SKM-1 (cell line): ENCODE results near the gene RFLNA.
"Not testable (repeated sequence)": the region's sequence is repeated elsewhere in the genome, so short reads cannot be mapped to it uniquely, and the experiment has no call there.

Experiments
- DNase-seq: peaks from one replicate; lab custom pipeline; 2025; ENCODE audit not compliant: unreplicated experiment; lab: John Stamatoyannopoulos, UW

The RFLNA gene

DNA sequence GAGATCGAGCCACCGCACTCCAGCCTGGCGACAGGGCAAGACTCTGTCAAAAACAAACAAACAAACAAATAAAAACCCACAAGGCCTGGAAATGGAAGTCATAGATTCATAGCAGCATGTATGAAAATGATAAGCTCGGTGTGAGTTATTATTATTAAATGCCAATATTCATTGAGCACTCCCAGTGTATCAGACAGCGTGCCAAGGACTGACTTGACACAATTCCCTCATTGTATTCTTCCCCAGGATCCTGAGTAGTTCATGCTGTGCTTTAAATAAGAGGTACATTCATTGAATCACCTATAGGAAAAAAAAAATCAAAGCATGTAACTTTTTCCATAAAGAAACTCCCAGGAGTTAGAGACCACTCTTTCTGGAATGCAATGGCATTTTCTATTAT lies 12.6 kb upstream of the RFLNA start:
- no peak for DNase-seq

- no peak for DNase-seq
Measured at GRCh38 chr12:124283326-124283725, 11.6 kb upstream of the RFLNA start.

DNA sequence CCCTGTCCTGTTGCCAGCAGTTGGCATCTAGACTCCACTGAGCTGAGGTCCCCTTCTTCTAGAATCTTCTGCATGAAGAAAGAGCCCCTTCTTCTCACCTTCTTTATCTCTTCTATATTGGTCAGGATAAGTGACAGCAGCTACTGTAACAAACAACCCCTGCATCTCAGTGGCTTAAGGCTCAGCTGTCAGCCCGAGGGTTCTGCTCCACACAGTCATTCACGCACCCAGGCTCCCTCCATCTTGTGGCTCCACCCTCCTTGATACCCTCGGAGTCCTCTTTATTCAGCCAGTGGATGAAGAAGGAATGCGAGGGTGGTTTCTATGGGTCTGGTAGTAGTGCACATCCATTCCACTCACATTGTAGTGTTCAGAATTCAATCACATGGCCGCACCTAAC lies 10.5 kb upstream of the RFLNA start:
- DNase-seq, result no peak

GRCh38 chr12:124286414-124286813 lies 8.5 kb upstream of the RFLNA start:
- no peak for DNase-seq

DNA sequence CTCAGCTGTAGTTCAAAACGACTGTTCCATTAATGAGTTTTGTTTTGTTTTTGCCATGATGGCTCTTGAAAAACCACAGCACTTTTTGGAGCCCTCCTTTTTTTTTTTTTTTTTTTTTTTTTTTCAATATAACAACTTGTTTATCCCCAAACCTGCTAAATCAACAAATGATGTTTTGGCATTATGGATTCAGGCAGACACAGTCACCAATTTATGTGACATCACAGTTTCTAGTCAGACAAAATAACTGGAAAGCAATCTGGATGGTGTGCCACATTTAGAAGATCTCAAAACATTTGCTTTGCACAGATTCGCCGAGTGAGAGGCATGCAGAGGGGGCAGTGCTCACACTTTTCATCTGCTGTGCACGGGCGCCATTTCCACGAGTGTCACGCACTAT lies 7.9 kb upstream of the RFLNA start:
- no peak for DNase-seq

DNA sequence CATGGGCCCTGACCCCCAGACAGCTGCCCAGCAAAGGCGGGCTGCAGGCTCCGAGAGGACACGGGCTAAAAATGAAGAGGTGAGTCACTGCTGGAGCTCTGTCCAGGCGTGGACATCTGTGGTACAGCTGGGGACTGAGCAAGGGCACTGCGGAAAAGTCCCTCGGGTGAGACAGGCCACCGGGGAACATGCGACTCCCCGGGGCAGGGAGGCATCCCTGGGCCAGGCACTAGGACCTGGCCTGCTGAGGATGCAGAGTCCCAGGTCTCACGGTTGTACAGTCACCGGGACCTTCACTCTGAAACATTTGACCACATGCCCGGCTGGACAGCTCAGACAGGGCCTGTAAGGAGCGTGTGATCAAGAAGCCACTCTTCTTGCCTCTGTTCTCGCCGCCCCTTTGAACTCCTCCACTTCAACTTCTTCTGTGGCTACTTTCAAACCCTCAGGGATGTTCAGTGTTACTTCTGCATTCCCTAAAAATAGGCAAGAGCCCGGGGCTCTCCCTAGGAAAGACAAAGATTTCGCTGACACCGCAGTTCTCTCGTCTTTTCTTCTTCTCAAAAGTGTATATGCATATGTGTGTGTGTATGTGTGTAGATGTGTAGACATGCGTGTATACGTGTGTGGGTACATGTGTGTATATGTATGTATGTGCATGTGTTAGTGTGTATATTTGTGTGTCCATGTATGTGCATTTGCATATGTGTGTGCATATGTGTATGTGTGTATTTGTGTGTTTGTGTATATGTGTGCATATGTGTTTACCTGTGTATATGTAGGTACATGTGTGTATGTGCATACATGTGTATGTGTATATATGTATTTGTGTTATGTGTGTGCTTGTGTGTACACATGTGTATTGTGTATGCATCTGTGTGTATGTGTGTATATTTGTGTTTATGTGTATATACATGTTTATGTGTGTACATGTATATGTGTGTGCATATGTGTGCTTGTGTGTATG lies 5.0 kb upstream of the RFLNA start:
- no peak for DNase-seq

DNA sequence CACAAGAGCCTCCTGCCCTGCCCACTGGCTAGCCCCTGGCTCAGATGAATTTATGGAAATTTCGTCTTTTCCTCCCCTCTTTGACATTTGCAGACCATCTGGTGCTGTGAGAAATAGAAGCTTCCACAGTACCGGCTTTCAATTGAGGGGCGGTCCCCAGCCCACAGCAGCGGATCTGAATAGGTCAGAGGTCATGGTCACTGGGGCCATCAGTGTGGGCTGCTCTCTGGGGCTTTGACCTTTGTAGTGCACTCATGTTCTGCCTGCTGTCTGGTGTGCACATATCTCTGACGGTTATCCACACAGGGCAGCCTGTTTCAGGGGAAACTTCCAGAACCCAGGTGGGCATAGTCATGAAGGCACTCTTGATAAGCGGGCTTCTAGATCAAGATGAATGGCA lies 2.5 kb upstream of the RFLNA start:
- no peak for DNase-seq

DNA sequence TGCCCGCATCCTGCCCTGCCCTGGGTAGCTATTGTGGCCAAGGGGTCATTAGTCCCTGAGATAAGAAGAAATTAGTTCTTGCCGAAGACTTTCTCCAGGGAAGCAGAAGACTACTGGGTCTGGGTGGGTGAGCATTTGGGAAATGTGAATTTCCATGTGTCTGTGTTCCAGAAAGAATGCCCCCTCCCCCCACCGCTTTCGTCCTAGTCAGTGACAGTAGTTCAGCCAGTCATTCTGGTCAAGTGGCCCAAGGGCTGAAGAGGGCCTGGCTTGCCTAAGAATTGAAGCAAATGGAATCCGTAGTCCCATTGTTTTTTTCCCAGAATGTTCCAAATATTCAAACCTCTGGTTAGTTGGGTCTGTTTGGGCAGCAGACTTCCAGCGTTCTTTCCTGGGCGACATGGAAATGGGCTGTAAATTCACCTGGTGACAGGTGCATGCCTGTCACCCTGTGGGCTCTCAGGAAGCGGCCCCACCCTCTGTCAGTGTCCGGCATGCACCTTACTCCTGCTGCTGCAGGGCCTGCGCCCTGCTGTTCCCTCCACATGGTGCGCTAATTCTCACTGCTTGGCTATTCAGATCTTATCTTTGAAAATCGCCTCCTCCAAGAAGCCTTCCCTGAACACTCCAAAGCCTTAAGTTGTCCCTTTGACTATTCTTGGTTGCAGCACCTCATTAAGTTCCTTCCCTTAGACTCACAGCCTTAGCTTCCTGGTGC lies 1.4 kb upstream of the RFLNA start:
- DNase-seq, result no peak

DNA sequence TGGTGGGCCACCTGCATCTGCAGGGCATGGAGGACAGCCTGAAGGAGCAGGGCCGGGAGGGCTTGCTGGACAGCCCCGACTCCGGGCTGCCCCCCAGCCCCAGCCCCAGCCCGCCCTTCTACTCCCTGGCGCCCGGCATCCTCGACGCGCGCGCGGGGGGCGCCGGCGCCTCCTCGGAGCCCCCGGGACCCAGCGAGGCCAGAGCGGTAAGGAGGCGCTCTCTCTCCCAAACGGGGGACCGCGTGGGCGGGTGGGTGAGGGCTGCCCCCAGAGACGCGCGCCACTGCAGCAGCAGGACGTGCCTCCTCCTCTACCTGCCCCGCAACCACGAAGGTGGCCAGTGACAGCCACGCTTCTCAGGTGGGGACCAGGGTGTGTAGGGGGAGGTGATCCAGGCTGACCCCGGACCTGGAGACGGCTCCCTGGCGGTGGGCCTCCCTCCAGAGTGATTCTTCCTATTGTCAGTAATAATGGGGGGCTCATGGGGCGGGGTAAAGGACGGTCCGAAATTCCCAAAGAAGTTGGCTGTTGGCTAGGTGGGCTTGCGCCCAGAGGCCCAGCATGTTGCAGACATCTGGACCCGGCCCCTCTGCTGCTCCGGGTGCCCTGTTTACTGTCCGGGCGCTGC lies 652 bp downstream of the RFLNA start:
- no peak for DNase-seq

DNA sequence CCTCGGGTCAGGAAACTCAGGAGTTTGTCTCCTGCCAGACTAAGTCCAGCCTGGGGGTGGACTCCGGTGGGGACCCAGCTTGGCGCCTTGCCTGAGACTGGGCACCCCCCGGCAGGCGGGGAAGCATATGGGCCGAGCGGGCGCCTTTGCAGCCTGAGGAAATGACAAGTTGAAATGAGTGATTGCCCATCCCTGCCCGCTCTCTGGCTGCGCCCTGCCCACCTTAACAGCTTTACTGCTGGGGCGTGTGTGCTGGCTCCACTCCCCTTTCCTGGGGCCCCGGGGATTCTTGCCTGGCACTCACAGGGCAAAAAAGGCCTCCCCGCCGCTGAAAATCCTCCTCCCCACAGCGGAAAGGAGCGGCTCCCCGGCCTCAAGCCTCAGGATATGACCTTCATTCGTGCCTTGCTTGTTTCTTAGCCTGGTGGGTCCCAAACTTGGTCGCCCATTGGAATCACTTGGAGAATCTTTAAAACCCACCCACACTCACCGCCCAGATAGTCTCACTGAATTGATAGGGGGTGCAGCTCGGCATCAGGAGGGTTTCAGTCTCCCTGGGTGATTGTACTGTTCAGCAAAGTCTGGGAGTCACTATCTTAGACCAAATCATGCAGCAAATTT lies 1.5 kb downstream of the RFLNA start:
- no peak for DNase-seq

DNA sequence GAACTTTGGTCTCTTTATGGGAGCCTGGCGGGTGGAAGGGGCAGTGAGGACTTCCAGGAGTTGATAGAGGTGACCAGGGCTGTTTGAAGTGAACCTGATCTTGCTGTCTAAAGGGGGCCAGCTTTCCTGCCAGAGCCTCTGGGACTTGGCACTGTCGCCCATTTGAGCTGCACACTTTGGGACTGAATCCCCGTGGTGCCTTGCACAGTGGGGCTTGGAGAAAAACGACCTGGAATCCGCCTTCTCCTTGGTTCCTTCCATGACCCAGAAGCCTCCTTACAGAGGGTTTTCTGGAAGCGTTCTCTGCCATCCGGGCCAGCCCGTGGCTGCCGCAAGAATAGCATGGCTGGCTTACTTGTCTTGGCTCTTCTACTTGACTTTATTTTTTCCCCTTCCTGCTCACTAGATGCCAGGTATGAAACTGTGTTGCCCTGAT lies 2.0 kb downstream of the RFLNA start:
- no peak for DNase-seq

DNA sequence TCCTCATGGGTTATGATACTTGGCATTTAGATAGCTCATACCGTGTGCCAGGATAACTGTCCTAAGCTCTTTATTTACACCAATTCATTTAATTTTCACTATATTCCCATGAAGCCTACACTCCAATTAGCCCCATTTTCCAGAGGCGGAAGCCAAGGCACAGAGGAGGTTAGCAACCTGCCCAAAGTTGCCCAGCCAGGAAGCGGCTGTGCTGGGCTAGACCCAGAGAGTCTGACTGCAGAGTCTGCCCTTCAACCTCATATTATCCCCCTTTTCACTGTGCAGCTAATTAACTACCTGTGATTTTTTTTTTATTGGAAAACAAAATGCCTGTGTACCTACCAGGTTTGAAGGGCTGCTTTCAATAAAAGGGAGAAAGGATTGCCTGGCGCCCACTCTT lies 2.5 kb downstream of the RFLNA start:
- DNase-seq, result no peak

- DNase-seq, result no peak
Measured at GRCh38 chr12:124297856-124298255, 3.0 kb downstream of the RFLNA start.

GRCh38 chr12:124298685-124299410 lies 4.0 kb downstream of the RFLNA start:
- DNase-seq, result no peak

GRCh38 chr12:124299628-124300388 lies 4.9 kb downstream of the RFLNA start:
- DNase-seq, result no peak

GRCh38 chr12:124300657-124301056 lies 5.8 kb downstream of the RFLNA start:
- DNase-seq, result not testable (repeated sequence)

DNA sequence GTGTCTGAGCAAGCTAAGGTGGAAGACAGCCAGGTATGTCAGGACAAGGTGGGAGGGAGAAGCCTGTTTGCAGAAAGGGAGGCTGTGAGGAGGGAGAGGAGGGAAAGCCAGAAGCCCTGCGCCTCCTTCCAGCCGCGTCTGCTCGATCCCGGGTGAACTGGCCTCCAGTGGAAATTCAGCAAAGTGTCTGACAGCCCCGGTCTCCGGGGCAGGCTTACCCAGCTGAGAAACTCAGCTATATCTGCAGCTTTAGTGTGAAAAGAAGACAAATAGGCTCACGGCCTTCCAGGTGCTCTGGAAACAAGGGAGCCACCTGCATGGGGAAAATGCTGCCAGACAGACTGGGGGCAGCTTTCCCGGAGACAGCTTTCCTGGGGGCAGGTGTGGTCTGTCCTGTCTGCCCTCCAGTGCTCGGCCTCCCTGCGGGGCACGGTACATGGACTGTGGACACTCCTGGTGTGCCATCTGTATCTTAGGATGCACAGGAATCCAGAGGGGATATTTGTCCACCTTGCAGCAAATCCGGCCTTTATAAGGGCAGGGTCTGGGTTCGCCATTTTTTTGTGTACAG lies 6.3 kb downstream of the RFLNA start:
- DNase-seq, result no peak

DNA sequence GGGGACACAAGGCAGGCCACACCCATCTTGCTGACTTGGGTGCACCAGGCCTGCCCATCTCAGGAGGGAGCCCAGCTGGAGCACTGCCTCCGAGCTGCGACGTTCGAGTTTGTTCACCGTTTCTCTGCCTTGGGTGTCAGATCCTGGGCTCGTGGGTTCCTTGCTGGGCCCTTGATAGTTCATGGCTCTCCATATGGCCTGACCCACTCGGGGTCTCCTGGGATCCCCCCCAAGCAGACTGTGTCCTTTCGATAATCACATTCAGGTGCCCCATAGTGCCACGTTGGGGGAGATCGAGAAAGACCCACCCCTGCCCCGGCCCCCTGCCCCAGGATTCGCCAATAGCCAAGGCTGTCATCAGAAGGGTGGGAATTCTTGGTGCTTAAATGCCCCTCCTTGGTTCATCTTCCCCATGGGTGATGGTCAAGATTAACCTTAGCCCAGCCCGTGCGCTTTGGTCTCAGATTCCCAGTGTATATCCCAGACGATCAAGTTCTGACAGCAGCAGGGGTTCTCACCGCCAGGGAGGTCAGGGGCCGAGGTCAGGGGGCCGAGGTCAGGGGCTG lies 7.4 kb downstream of the RFLNA start:
- DNase-seq, result no peak
